22Rv1 (cell line): ENCODE data around the gene PIWIL1.

ENCODE experiments used
- H3K27ac ChIP-seq: fragments of 450-650 bp; 2 replicates; pipeline ENCODE4 v1.5.1; 2017
- ZFX ChIP-seq: fragments of 450-650 bp; IDR thresholded peaks from 2 replicates; pipeline ENCODE4 v1.6.1; 2017; ENCODE audit warnings: antibody characterized with exemption, borderline replicate concordance
- TF ChIP-seq, protein P1 (sequence below): fragments of 450-650 bp; IDR thresholded peaks from 2 replicates; pipeline ENCODE4 v1.5.1; 2017; ENCODE audit warnings: mild to moderate bottlenecking

PIWIL1 gene

DNA sequence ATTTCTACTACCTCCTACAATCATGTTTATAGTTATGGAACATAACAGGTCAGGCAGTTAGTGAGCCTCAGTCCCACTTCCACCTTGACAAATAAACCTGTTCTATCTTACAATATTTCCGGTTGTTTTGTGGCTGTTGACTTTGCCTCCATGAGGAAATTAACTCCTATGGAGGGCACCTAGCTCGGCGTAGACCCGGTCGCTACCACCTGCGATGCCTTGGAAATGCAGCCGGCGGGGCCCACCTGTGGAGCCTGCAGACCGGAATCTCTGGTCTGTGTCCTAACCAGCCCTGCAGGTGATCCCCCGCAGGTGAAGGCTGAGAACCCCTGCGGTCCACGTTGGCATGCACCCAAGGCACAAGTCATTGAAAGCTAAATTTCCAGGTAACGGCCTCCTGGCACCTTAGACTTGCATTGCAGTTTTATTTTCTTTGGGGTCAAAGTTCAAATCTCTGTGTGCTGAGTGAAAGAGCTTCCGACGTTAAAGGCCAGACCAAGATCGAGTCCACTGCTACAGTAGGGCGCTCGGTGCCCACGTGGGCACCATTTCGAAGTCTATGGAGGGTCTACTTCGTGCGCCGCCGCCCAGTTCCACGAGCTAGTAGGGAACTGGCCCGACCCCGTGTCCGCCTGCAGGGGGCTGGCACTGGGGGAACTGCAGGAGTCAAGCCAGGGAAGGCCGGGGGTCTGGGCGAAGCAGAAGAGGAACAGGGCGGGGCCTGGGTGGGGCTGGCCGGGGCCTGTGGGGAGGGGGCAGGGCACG lies 782 bp upstream of the PIWIL1 start:
- H3K27ac ChIP-seq = no peak overlapping the region
- TF ChIP-seq ZFX = no peak
- TF ChIP-seq, protein P1, sequence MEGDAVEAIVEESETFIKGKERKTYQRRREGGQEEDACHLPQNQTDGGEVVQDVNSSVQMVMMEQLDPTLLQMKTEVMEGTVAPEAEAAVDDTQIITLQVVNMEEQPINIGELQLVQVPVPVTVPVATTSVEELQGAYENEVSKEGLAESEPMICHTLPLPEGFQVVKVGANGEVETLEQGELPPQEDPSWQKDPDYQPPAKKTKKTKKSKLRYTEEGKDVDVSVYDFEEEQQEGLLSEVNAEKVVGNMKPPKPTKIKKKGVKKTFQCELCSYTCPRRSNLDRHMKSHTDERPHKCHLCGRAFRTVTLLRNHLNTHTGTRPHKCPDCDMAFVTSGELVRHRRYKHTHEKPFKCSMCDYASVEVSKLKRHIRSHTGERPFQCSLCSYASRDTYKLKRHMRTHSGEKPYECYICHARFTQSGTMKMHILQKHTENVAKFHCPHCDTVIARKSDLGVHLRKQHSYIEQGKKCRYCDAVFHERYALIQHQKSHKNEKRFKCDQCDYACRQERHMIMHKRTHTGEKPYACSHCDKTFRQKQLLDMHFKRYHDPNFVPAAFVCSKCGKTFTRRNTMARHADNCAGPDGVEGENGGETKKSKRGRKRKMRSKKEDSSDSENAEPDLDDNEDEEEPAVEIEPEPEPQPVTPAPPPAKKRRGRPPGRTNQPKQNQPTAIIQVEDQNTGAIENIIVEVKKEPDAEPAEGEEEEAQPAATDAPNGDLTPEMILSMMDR = no peak

DNA sequence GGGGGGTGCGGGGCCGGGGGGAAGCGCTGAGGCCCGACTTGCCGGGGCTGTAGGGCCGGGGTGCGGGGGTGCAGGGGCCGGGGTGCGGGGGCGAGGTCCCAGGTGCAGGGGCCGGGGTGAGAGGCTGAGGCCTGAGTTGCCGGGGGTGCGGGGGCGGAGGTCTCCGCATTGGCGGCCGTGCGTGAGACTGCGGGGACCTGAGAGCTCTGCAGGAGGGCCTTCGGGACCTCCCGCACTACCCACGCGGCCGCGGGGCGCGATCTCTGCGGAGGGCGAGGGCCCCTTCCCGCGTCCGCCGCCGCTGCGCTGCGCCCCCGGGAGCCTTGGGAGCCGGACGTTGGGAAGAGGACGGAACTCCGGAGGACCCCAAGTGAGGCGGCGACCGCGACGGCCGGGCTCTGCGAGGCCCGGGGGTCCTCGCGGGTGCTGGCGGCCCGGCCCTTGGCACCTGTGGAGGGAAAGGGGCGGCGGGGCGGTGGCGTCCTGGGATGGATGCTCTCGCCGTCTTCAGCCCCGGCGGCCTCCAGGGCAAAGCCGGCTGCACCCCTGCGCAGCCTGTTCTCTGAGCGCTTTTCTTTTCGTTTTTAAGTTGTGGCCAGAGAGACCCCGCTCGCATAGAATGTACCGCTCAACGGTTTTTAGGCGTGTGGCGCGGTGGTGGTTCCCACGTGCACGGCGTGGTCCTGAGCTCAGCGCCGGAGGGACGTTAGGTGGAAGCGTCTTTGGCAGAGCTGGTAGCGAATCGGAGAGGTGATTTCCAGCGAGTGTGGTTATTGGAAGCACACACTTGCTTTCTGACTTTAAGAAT lies 1.3 kb downstream of the PIWIL1 start:
- TF ChIP-seq ZFX = no peak
- TF ChIP-seq, protein P1 = no peak
- H3K27ac ChIP-seq = no peak overlapping the region

DNA sequence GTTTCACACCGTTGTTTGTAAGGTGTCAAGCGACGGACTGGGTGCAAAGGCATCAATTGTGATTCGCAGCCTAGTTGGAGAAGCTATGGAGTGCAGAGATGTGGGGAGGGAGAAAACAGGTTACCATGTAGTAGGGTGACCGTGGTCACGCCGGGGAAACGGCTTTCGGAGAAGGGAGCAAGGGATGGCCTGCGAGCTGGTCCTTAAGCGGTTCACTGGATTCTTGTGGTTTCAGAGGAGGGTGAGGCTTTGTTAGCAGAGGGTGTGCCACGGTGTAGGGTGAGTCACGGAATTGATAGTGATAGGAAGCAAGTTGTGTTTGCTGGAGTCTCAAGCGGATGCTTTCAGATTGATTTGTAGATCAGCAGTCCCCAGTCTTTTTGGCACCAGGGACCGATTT lies 2.3 kb downstream of the PIWIL1 start:
- H3K27ac ChIP-seq = no peak overlapping the region
- no peak for TF ChIP-seq ZFX
- TF ChIP-seq, protein P1 = no peak

DNA sequence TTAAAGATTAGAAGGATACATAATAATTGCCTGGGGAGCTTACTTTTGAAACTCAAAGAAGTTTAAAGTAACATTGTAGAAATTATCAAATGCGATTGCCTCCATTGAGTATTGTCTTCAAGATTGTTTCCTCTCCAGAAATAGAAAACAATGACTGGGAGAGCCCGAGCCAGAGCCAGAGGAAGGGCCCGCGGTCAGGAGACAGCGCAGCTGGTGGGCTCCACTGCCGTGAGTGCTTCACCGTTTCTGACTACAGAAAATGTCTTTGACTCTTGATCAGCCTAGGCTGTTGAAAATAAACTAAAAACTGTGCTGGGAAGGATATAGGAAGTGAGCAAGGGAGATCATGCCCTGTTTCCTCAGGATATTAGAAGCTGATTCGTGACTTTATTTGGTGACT lies 4.8 kb downstream of the PIWIL1 start:
- no peak overlapping the region for H3K27ac ChIP-seq
- TF ChIP-seq, protein P1 = no peak
- TF ChIP-seq ZFX = no peak

DNA sequence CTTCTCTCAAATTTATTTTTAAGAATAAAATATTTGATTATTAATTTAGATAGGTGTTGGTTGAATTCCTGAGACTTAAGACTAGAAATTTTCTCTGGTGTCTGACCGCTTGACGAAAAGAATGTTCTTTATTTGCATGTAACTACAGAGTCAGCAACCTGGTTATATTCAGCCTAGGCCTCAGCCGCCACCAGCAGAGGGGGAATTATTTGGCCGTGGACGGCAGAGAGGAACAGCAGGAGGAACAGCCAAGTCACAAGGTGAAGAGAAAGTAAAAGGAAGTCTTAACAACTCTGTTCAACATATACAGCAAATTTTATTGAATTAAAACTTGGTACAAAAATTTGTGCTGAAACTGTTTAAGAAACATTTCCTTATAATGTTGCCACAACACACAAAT lies 5.2 kb downstream of the PIWIL1 start:
- H3K27ac ChIP-seq = no peak overlapping the region

DNA sequence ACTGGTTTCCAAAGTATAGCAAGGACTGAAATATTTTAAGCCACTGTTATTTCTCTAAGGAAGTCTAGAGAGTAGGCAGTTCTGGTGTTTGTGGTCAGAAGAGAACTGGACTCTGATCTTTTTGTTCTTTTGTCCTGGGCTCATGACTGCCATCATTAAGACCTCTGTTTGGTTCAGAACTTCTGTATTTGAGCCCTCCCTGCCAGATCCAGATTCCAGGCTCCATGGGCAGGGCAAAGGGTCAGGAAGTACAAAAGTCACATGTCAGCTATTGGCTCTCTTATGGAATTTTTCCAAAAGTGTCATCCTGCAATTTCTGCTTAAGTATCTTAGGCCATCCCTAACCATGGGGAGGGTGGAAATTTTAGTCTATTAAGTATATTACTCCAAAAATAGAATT lies 6.8 kb downstream of the PIWIL1 start:
- no peak overlapping the region for H3K27ac ChIP-seq
- TF ChIP-seq, protein P1 = no peak
- no peak for TF ChIP-seq ZFX

More for the DNA sequence above, 5.2 kb downstream of the PIWIL1 start:
- TF ChIP-seq, protein P1 = no peak
- TF ChIP-seq ZFX = no peak

DNA sequence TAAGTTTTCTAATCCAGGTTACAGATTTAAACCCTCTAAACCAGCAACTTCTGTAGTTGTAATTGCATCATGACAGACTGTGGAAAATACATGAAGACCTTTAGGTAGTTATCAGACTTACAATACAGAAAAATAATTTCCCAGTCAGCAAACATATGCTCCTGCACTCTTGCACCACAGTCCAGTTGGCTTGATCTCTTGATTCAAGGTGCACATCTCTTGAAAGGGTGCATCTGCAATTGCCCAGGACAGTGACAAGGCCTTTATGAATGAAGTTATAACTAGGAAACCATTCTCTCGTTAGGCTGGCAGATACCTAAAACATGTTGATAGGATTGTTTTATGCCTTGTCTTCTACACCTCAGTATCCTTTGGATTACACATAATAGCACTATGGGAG lies 7.6 kb downstream of the PIWIL1 start:
- TF ChIP-seq ZFX = no peak
- TF ChIP-seq, protein P1 = no peak
- H3K27ac ChIP-seq = no peak overlapping the region
